ENCODE data around the gene C11orf71.

Gene C11orf71

DNA sequence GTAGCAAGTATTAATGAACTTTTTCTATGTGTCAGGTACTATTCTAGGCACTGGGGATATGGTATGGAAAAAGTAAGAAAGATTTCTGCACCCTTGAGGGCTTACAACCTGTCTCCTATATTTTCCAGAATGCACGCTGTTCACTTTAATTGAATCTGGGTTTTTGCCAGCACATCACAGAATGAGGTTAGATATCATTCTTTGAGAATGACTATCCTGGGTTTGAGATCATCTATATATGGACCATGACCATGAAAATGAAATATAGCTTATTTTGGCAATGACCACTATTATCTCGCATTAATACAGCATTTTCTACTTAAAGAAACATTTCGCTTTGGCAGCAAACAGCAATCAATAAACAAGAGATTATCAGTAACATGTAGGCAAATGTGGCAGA, 46.9 kb downstream of the C11orf71 start:
- DNase-seq: no peak

- no peak for DNase-seq
Measured at GRCh38 chr11:114350022-114350421, 50.3 kb downstream of the C11orf71 start.

Data from right hindlimb (tissue), 1 donor.